HG02973 (cell line): ENCODE data around the gene PTGFRN.

ENCODE experiments used
- ATAC-seq: cut with Tn5 transposase; IDR thresholded peaks from one replicate; pipeline ENCODE4 v1.9.1; 2021; ENCODE audit warnings: moderate library complexity; ENCODE audit not compliant: unreplicated experiment

PTGFRN gene

DNA sequence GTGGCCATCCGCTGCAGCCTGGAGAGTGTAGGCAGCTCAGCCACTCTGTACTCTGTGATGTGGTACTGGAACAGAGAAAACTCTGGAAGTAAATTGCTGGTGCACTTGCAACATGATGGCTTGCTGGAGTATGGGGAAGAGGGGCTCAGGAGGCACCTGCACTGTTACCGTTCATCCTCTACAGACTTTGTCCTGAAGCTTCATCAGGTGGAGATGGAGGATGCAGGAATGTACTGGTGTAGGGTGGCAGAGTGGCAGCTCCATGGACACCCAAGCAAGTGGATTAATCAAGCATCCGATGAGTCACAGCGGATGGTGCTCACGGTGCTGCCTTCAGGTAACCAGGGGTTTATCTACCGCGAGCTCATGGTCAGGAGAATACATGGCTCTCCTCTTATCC, 115.9 kb downstream of the PTGFRN start:
- no peak for ATAC-seq

DNA sequence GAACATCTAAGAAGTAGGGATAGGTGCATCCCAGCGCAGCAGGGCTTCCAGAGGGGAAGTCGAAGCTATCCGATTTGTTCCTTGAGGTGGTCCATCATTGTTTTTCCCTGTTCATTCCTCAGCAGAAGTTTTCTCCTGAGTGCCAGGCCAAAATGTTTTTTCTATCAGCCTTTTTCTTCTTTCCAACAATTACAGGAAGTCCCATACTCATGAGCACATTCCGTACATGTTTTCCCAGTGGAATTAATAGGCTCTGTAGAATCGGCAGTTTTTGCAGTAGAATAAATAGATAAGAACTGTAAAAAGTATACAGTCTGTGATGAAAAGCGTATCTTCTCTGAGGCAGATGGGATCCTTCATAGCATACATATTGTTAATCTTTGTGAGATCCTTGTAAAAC, 116.6 kb downstream of the PTGFRN start:
- ATAC-seq = no peak

DNA sequence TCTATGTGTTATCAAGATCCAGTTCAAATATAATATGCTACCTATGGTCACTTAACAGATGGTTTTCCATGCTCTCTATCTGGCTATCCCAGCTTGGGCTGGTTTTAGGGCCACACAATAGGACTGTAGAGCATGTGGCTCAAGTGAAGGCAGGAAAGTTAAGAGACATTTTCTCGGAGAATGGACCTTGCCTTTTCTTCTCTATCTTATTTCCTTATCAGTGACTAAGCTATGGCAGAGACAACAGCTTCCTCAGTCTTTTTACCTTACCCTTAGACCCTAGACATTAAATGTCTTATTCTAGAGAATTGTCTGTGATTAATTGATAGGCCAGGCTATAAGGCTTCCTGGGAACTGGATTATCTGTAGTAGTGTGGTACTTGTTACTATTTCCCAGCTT, 120.0 kb downstream of the PTGFRN start:
- no peak for ATAC-seq

DNA sequence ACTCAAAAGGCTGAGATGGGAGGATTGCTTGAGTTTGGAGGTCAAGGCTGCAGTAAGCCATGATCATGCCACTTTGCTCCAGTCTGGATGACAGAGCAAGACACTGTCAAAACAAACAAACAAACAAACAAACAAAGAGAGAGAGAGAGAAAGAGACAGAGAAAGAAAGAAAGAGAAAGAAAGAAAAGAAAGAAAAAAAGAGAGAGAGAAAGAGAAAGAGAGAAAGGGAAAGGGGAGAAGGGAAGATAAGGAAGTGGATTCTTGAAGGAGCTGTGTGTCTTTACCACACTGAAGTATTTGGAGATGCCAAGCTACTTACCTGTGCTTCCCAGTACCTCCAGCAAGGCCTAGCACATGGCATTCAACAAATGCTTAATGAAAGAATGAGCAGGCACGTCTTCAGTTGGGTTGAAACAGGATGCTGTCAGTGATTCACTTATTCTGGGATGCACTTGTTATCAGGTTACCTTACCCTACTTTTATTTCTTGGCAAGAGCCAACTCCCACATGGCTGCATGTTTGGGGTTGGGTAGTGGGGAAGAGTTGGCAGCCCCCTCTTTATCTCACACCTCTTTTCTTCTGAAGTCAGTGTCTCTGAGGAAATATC, 120.7 kb downstream of the PTGFRN start:
- ATAC-seq = no peak

- ATAC-seq = no peak
Measured at GRCh38 chr1:117032266-117032665, 122.5 kb downstream of the PTGFRN start.

GRCh38 chr1:117032681-117033539, 123.2 kb downstream of the PTGFRN start:
- ATAC-seq = no peak

- ATAC-seq = no peak
Measured at GRCh38 chr1:117033772-117034171, 124.1 kb downstream of the PTGFRN start.

DNA sequence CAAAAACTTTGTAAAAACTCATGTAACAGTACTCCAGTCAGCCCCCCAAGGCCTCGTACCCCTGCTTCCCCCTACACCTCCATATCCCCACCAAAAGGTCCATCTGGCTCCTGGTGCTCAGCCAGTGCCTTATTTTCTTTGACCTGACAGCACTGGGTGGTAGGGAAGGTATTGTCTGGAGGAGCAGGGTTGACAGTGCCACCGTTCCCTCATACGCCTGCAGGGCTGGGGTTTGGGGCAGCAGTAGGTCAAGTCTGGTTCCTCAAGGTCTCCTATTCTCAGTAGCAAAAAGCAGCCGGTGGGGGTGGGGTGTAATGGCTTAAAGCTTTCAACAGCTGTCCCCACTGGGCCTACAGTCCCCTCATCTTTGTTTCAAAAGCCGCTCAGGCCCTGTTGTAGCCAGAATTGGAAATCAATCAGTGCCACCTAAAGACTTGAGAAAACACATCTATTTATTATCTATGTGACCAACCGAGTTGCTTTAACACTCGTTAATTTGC, 125.1 kb downstream of the PTGFRN start:
- ATAC-seq = no peak

DNA sequence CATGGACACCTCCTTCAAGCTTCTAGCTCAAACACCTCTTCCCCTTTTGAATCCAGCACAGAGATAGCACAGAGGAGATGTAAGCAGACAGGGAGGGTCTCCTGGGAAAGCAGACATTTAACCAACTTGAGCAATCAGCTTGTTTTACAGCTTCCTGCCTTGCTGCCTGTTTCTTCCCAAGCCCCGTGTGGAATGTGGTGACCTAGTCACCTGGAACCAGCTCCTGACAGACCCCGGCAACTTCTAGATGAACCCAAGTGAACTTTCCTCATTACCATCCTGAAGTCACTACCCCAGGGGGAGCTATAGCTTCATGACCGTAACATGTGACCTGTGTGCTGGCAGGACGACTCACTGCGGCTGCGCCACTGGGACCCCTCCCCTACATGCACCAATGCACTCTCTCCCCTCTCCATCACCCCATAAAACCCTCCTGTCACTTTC, 126.3 kb downstream of the PTGFRN start:
- no peak for ATAC-seq

DNA sequence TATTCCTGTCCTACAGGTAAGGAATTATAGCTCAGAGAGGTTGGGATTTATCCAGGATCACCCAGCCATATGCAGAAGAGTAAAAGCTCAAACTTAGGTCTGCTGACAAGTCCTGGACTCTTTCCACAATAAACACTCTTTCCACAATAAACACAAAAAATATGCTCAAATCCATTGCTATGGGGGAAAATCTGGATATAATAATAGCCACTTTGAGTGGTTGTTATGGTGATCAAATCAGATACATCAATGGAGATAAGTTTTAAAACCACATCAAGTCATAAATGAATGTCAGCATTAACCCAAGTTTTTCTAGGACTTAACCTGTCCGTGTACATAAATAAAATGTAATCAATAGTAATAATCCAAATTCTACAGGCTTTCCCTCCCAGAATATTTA, 128.1 kb downstream of the PTGFRN start:
- no peak for ATAC-seq

GRCh38 chr1:117038236-117038635, 128.5 kb downstream of the PTGFRN start:
- ATAC-seq = no peak
